ENCODE data around the gene TMEM109. TPM values are rescaled to one million over a fixed set of nuclear protein-coding genes. Genes with fewer than 3 reads are reported as not detected.

The TMEM109 gene
- total RNA-seq, 1 experiment from 2014 or later = 165 TPM

- no peak overlapping the region for H2AFZ ChIP-seq (ENCODE audit: low read length)
- CTCF ChIA-PET = no interaction called here
- no TSS peak for BruUV-seq (replicated peaks)
These were observed 3.1 kb upstream of the TMEM109 start for GRCh38 chr11:60910711-60911380.

DNA sequence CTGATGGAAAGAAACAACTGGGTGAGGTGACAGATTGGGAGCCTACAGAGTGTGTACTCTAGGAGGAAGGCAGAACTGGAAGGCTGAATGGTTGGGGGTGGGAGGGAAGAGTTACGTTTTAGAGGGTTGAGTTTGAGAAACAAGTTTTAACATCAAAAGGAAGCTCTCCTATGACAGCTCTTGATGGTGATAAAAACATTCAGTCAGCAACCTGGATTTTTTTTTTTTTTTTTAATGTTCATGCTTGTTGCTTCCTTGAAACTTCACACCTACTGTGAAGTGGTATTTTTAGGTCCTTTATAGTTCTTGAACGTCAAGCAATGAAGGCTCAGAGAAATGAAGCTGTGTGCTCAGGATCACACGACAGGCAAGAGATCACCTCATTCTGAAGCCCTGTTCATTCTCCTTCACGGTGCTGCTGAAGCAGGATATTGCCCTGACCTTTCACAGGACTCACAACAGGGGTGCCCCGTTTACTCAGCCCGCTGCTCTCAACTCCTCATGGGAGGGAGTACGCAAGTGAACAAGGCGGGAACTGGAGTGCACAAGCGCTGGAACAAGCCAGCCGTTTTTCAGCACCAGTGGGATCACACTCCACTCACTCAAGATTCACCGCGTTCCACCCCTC is 1.6 kb upstream of the TMEM109 start:
- no peak overlapping the region for H2AFZ ChIP-seq (ENCODE audit: low read length)
- TF ChIP-seq EZH2 (IDR thresholded peaks at IDR 0.05; ENCODE audit: low read length, unreplicated experiment) (no peak), CTCF (conservative IDR thresholded peaks at IDR 0.05; ENCODE audit: low read depth, low read length) (no peak), EZH2phosphoT487 (IDR thresholded peaks at IDR 0.05; ENCODE audit: borderline replicate concordance, low read length) (no peak)

More at GRCh38 chr11:60910711-60911380, 3.1 kb upstream of the TMEM109 start:
- Histone ChIP-seq H3K9me2 (replicated peaks; ENCODE audit: low read length) (no peaks in the 10 kb centered on the region), H3K27me3 (ENCODE audit: low read length) (no peaks in the 10 kb centered on the region), H3K4me3 (ENCODE audit: low read length) (no peak overlapping the region), H3K79me2 (ENCODE audit: low read length) (peaks cover 24% of the 10 kb centered on the region), H3K9me3 (ENCODE audit: low read length) (no peaks in the 10 kb centered on the region), H3F3A (ENCODE audit: low read length, unreplicated experiment) (peaks cover 7% of the 10 kb centered on the region), H3K9ac (ENCODE audit: low read length) (no peak overlapping the region), H3K36me3 (ENCODE audit: low read depth, low read length) (no peaks in the 10 kb centered on the region), H4K20me1 (ENCODE audit: low read length) (no peaks in the 10 kb centered on the region), H3K4me2 (ENCODE audit: low read length) (no peak overlapping the region), H3K4me1 (ENCODE audit: insufficient read depth, low read length) (peaks cover 16% of the 10 kb centered on the region), H3K27ac (ENCODE audit: low read length) (no peak overlapping the region)
- TF ChIP-seq EZH2 (IDR thresholded peaks at IDR 0.05; ENCODE audit: low read length, unreplicated experiment) (no peak), EZH2phosphoT487 (IDR thresholded peaks at IDR 0.05; ENCODE audit: borderline replicate concordance, low read length) (no peak), CTCF (conservative IDR thresholded peaks at IDR 0.05; ENCODE audit: low read depth, low read length) (no peak)
- ATAC-seq (no peak), DNase-seq (no peak)
- intact Hi-C loops (cut with micrococcal nuclease) = no loop called here
- POLR2A ChIA-PET (ENCODE audit: unreplicated experiment) = interaction anchor here (0.7 kb wide), 1 partner anchor 79 kb away, joined by 3 read pairs; no protein-coding TSS in a partner anchor

More for the DNA sequence above, 1.6 kb upstream of the TMEM109 start:
- BruUV-seq (replicated peaks) = no TSS peak
- Histone ChIP-seq H3K9ac (ENCODE audit: low read length) (no peak overlapping the region), H3K27me3 (ENCODE audit: low read length) (no peaks in the 10 kb centered on the region), H3F3A (ENCODE audit: low read length, unreplicated experiment) (peaks cover 7% of the 10 kb centered on the region), H3K9me2 (replicated peaks; ENCODE audit: low read length) (no peaks in the 10 kb centered on the region), H3K4me2 (ENCODE audit: low read length) (no peak overlapping the region), H3K36me3 (ENCODE audit: low read depth, low read length) (no peaks in the 10 kb centered on the region; the same call in 1 of the 2 replicates), H3K4me3 (ENCODE audit: low read length) (no peak overlapping the region), H3K27ac (ENCODE audit: low read length) (no peak overlapping the region), H4K20me1 (ENCODE audit: low read length) (no peaks in the 10 kb centered on the region), H3K9me3 (ENCODE audit: low read length) (no peaks in the 10 kb centered on the region), H3K4me1 (ENCODE audit: insufficient read depth, low read length) (peaks cover 23% of the 10 kb centered on the region), H3K79me2 (ENCODE audit: low read length) (peaks cover 34% of the 10 kb centered on the region)
- intact Hi-C loops (cut with micrococcal nuclease) = no loop called here
- no peak for ATAC-seq
- ChIA-PET CTCF (interaction anchor here (1.9 kb wide), 1 partner anchor 13 kb away, joined by 13 read pairs; no protein-coding TSS in a partner anchor), POLR2A (ENCODE audit: unreplicated experiment) (no interaction called here)
- no peak for DNase-seq
